ENCODE data around the gene GOLGA6B. TPM values are rescaled to one million over a fixed set of nuclear protein-coding genes. Genes with fewer than 3 reads are reported as not detected.
"Not testable (repeated sequence)": the region's sequence is repeated elsewhere in the genome, so short reads cannot be mapped to it uniquely, and the experiment has no call there.

Gene GOLGA6B
- total RNA-seq, 1 donor from 2014 or later: not detected

GRCh38 chr15:72616491-72617210, 37.8 kb upstream of the GOLGA6B start:
- H3K4me1 Mint-ChIP-seq (ENCODE audit: low read depth): no peaks in the 10 kb centered on the region
- DNase-seq (ENCODE audit: low spot score, unreplicated experiment): no peak
- no peaks in the 10 kb centered on the region for H3K9me3 Mint-ChIP-seq (ENCODE audit: low read depth)
- H3K4me3 Mint-ChIP-seq (ENCODE audit: low read depth): no peak overlapping the region
- TF ChIP-seq CTCF (IDR thresholded peaks at IDR 0.05; ENCODE audit: unreplicated experiment): no peak
- no peak overlapping the region for H3K27ac Mint-ChIP-seq
- H3K36me3 Mint-ChIP-seq (ENCODE audit: insufficient read depth): no peaks in the 10 kb centered on the region
- no peaks in the 10 kb centered on the region for H3K27me3 Mint-ChIP-seq

- not testable (repeated sequence) for H3K27ac Mint-ChIP-seq; DNase-seq (ENCODE audit: low spot score, unreplicated experiment); H3K36me3 Mint-ChIP-seq (ENCODE audit: insufficient read depth); H3K9me3 Mint-ChIP-seq (ENCODE audit: low read depth); H3K4me3 Mint-ChIP-seq (ENCODE audit: low read depth); H3K4me1 Mint-ChIP-seq (ENCODE audit: low read depth); H3K27me3 Mint-ChIP-seq
These were observed 30.6 kb upstream of the GOLGA6B start for GRCh38 chr15:72623854-72624253.

GRCh38 chr15:72626153-72626552, 28.3 kb upstream of the GOLGA6B start:
- H3K36me3 Mint-ChIP-seq (ENCODE audit: insufficient read depth); H3K4me1 Mint-ChIP-seq (ENCODE audit: low read depth); H3K9me3 Mint-ChIP-seq (ENCODE audit: low read depth); H3K4me3 Mint-ChIP-seq (ENCODE audit: low read depth); H3K27ac Mint-ChIP-seq; H3K27me3 Mint-ChIP-seq; DNase-seq (ENCODE audit: low spot score, unreplicated experiment): not testable (repeated sequence)

DNA sequence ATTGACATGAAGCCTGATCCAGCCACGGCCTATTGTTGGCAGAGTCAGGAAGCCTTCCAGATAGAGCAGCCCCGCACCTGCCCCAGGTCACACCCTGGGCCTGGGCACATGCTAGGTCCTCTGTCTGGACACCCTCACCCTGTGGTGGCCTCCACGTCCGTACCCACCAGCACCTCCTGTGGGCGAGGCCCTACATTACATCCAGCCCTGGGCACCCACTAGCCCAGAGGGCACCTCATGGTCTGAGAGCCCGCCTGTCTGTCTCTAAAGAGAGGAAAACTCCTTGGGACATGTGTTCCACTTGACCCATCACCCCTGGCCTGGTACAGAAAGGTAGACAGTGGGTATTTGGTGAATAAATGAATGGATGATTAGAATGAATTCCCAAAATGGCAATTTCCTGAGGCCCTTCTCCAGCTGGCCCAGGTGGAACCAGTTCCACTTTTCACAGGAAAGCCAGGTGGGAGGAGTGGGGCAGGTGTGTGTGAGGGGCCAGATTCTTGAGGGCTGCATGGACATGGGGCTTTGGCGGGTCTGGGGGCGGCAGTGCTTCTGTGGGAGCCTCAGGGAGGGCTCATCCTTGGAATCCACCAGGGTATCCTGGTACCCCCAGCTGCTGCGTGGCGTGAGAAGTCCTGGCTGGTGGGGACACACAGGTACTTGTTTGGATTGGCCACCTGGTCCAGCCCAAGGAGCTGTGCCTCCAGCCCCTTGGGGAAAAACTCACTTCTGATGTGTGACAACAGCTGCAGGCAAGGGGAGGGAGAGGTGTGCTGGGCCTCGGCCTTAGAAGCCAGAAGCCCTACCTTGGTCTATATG, 26.0 kb upstream of the GOLGA6B start:
- not testable (repeated sequence) for H3K27me3 Mint-ChIP-seq; H3K36me3 Mint-ChIP-seq (ENCODE audit: insufficient read depth); H3K4me3 Mint-ChIP-seq (ENCODE audit: low read depth); H3K27ac Mint-ChIP-seq; H3K9me3 Mint-ChIP-seq (ENCODE audit: low read depth); DNase-seq (ENCODE audit: low spot score, unreplicated experiment); H3K4me1 Mint-ChIP-seq (ENCODE audit: low read depth)
- TF ChIP-seq CTCF (IDR thresholded peaks at IDR 0.05; ENCODE audit: unreplicated experiment): peak; percentile 12

- H3K4me3 Mint-ChIP-seq (ENCODE audit: low read depth); H3K27me3 Mint-ChIP-seq; H3K4me1 Mint-ChIP-seq (ENCODE audit: low read depth); H3K9me3 Mint-ChIP-seq (ENCODE audit: low read depth); DNase-seq (ENCODE audit: low spot score, unreplicated experiment); H3K27ac Mint-ChIP-seq; H3K36me3 Mint-ChIP-seq (ENCODE audit: insufficient read depth): not testable (repeated sequence)
These were observed 25.4 kb upstream of the GOLGA6B start for GRCh38 chr15:72629068-72629570.

DNA sequence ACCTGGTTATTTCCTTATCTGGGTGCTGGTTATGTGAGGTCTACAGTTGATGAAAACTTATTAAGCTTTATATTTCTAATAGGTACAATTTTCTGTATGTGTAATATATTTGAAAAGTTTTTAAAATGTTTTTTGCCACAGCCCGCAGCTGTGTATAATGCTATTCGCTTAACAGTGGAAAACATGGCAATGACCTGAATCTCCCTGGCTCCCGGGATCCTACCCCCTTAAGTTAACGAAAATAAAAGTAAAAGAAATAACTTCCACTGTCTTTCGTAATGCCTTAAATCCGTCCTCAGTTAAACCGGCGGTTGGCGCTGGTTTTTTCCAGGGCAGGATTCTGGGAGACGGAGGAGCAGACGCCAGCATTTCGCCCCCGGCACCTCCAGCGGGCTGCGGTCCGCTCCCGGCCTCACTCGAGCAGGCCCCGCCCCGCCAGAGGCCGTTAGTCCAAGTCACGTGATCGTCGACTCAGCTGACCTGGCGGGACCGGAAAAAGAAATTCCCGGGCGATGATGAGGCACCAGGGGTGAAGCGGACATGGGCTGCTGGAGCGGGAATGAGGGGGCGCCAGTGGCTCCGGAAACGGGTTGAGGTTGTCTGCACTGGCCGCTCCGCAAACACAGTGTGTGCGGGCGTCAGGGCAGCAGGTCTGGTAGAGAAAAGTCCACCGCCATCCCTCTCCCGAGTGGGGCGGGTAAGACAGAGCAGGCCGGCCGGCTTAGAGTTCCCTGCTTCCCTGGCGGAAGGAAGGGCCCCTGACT, 17.8 kb upstream of the GOLGA6B start:
- not testable (repeated sequence) for H3K27me3 Mint-ChIP-seq; H3K4me3 Mint-ChIP-seq (ENCODE audit: low read depth); H3K36me3 Mint-ChIP-seq (ENCODE audit: insufficient read depth); H3K27ac Mint-ChIP-seq; H3K4me1 Mint-ChIP-seq (ENCODE audit: low read depth); H3K9me3 Mint-ChIP-seq (ENCODE audit: low read depth)
- peak; percentile 66 for DNase-seq (ENCODE audit: low spot score, unreplicated experiment)

DNA sequence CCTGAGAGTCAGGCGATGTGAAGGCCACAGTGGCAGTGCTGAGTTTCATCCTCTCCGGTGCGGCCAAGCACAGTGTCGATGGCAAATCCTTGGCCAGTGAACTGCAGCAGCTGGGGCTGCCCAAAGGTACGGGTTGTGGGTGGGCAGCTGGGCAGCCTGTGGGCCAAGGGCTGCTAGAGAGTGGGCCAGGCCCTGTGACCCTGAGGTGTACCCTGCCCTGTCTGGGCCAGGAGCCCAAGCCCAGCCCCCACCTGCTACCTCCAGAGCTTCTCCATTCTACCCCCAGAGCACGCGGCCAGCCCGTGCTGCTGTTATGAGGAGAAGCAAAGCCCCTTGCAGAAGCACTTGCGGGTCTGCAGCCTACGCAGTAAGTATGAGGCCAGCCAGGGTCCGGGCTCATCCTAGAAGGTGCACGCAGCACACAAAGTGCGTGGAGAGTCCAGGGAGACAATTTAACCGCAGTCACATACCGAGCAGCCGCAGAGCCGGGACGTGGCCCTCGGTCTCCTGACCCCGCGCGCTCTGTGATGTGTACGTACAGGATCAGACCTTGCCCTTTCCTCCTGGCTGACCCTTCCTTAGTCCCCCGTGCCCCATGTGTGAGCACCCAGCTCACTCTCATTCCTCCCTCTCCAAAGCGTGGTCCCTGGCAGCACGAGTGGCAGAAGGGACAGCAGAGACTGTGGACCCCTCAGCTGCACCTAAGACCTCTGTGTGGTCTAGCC, 14.6 kb upstream of the GOLGA6B start:
- not testable (repeated sequence) for H3K36me3 Mint-ChIP-seq (ENCODE audit: insufficient read depth); DNase-seq (ENCODE audit: low spot score, unreplicated experiment); H3K4me1 Mint-ChIP-seq (ENCODE audit: low read depth); H3K9me3 Mint-ChIP-seq (ENCODE audit: low read depth); H3K27ac Mint-ChIP-seq; H3K27me3 Mint-ChIP-seq; H3K4me3 Mint-ChIP-seq (ENCODE audit: low read depth)

GRCh38 chr15:72642271-72642670, 12.2 kb upstream of the GOLGA6B start:
- not testable (repeated sequence) for DNase-seq (ENCODE audit: low spot score, unreplicated experiment); H3K36me3 Mint-ChIP-seq (ENCODE audit: insufficient read depth); H3K27ac Mint-ChIP-seq; H3K4me3 Mint-ChIP-seq (ENCODE audit: low read depth); H3K4me1 Mint-ChIP-seq (ENCODE audit: low read depth); H3K27me3 Mint-ChIP-seq; H3K9me3 Mint-ChIP-seq (ENCODE audit: low read depth)

DNA sequence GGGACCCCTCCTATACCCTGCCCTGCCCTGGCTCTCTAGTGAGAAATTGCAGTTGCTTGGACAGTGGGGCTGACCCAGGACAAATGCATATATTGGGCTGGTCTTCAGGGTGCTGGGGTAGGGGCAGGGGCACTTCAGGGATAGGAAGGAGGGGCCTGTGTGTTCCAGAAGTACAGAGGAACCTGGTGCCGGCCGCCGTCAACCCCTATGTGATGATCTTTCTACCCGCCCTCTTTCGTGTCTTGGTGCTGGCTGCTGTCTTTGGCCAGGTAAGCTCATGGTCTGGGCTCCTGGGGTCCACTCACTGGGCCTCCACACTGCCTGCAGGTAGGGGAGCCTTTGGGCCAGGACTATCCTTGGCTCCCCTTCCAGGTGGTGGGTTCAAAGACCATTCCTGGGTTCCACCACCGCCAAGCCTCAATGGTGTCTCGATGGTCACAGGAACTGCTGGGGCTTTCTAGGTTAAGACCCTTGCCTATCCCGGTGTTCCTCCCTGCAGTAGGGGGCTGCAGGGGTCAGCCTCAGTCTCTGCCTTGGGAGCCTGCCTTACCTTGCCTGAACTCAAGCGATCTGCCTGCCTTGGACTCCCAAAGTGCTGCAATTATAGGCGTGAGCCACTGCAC, 5.8 kb upstream of the GOLGA6B start:
- H3K4me3 Mint-ChIP-seq (ENCODE audit: low read depth); H3K4me1 Mint-ChIP-seq (ENCODE audit: low read depth); H3K27ac Mint-ChIP-seq; DNase-seq (ENCODE audit: low spot score, unreplicated experiment); H3K9me3 Mint-ChIP-seq (ENCODE audit: low read depth); H3K36me3 Mint-ChIP-seq (ENCODE audit: insufficient read depth); H3K27me3 Mint-ChIP-seq: not testable (repeated sequence)

GRCh38 chr15:72656014-72656413, 1.5 kb downstream of the GOLGA6B start:
- not testable (repeated sequence) for H3K27ac Mint-ChIP-seq; H3K4me3 Mint-ChIP-seq (ENCODE audit: low read depth); H3K9me3 Mint-ChIP-seq (ENCODE audit: low read depth); H3K36me3 Mint-ChIP-seq (ENCODE audit: insufficient read depth); DNase-seq (ENCODE audit: low spot score, unreplicated experiment); H3K4me1 Mint-ChIP-seq (ENCODE audit: low read depth); H3K27me3 Mint-ChIP-seq

All from progenitor cell of endocrine pancreas (in vitro differentiated cells).